Transverse colon (tissue), 4 donors: Measurements from ENCODE around the gene PDE8B. TPM values are rescaled to one million over a fixed set of nuclear protein-coding genes. Genes with fewer than 3 reads are reported as not detected.

Experiments
- DNase-seq: peaks from one replicate; pipeline ENCODE4 v3.0.0-alpha.2; 2019
- H3K27ac ChIP-seq, 4 donors: fragments of 200-600 bp; sonication (generic); 2 replicates each; pipeline ENCODE4 v1.5.1; 2016 to 2018; ENCODE audit warnings: inconsistent platforms in 4 of 4
- H3K27me3 ChIP-seq: fragments of 200-600 bp; sonication (generic); 2 replicates; pipeline ENCODE4 v1.5.1; 2017; ENCODE audit warnings: inconsistent platforms
- H3K36me3 ChIP-seq, 4 donors: fragments of 200-600 bp; sonication (generic); 2 replicates each; pipeline ENCODE4 v1.5.1; 2017 to 2019; ENCODE audit warnings: inconsistent platforms in 4 of 4
- H3K4me1 ChIP-seq, 4 donors: fragments of 200-600 bp; sonication (generic); 2 replicates each; pipeline ENCODE4 v1.5.1; 2017 to 2020; ENCODE audit warnings: inconsistent platforms in 4 of 4
- H3K4me3 ChIP-seq, 4 donors: fragments of 200-600 bp; sonication (generic); 1 replicate in 1 of 4; 2 replicates in 3 of 4; pipeline versions ENCODE4 v1.5.1 to v1.6.1; 2017 to 2019; ENCODE audit warnings: inconsistent platforms in 4 of 4
- H3K9me3 ChIP-seq, 2 donors: fragments of 200-600 bp; sonication (generic); 2 replicates each; pipeline ENCODE4 v1.5.1; 2017 to 2019; ENCODE audit warnings: inconsistent platforms in 2 of 2
- EP300 ChIP-seq: sonication (generic); formaldehyde crosslinking; IDR thresholded peaks from one replicate; pipeline ENCODE4 v1.6.1; 2017; ENCODE audit warnings: antibody characterized with exemption, low read depth
- POLR2A ChIP-seq: fragments of 450-650 bp; IDR thresholded peaks from one replicate; pipeline ENCODE4 v1.6.1; 2016; ENCODE audit warnings: antibody characterized with exemption, mild to moderate bottlenecking, moderate library complexity
- POLR2AphosphoS5 ChIP-seq, 3 donors: sonication (generic); formaldehyde crosslinking; IDR thresholded peaks; one replicate each; pipeline ENCODE4 v1.6.1; 2016; ENCODE audit warnings: antibody characterized with exemption in 3 of 3
- whole genome bisulfite sequencing, 2 donors: methylation state at CpG; one replicate each; pipeline ENCODE4 v1.1.5; 2018; ENCODE audit warnings: low coverage in 1 of 2; 5-methylcytosine and 5-hydroxymethylcytosine counted together
- in situ Hi-C, 4 donors: fragments of 200-750 bp; cut with MboI; loops; one replicate each; pipeline versions ENCODE4 v1.15.0 to v1.15.1; 2017; ENCODE audit warnings: low sequenced_read_pairs in 3 of 4, low pct_ligation_motif_present in 1 of 4, low pct_unique_long_range_greater_than_20kb in 1 of 4
- intact Hi-C: fragments of 100-400 bp; cut with DNase I; formaldehyde crosslinking; loops from one replicate; pipeline ENCODE4 v1.15.1; 2023; ENCODE audit warnings: low total_unique reads
- total RNA-seq, 4 donors: library from RNA; depleted of rRNA; stranded (reverse); fragments of >200 nt; gene quantifications; one replicate each; pipeline ENCODE4 v1.1.0, GENCODE V29; 2016
- TF ChIP-seq, protein P1 (sequence below), 5 experiments: fragments of 200-600 bp in 3 of 5; fragments of 450-650 bp in 2 of 5; sonication (generic) in 3 of 5; IDR thresholded peaks; 1 replicate in 2 of 5; 2 replicates in 3 of 5; pipeline ENCODE4 v1.5.1; 2016 to 2017; ENCODE audit warnings: antibody characterized with exemption in 5 of 5, inconsistent platforms in 3 of 5, mild to moderate bottlenecking in 2 of 5, moderate library complexity in 1 of 5

Gene PDE8B
- total RNA-seq, 4 donors from 2014 or later: 0.40 to 22.4 (median 1.2) TPM

DNA sequence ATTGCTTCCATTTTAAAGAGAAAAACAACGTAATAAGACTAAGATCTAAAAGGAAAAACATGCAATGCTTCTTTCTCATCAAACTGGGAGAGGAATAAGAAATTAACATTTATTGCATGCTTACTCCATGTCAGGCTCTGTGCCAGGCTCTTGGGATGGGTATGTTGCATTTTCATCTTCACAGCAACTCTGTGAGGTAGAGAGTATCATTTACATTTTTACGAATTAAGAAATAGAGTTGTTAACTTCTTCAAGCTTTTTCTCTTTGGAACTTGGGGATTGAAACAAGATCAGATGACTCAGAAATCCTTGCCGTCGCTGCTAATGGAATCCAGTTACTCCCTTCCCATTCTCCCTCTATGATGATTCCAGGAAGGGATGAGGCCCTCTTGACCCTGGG is 39.5 kb downstream of the PDE8B start:
- WGBS, 2 donors: 73 to 84% methylated on average over 4 of the region's 4 CpGs
- Histone ChIP-seq H3K27me3 (no peaks in the 10 kb centered on the region), H3K36me3 (no peaks in the 10 kb centered on the region), H3K9me3 (no peaks in the 10 kb centered on the region), H3K4me1 (no peaks in the 10 kb centered on the region), H3K4me3 (no peak overlapping the region), H3K27ac (no peak overlapping the region)
- intact Hi-C loops (no loop called here), in situ Hi-C loops (no loop called here)
- no peak for DNase-seq
- TF ChIP-seq POLR2AphosphoS5 (IDR thresholded peaks at IDR 0.05) (no peak), POLR2A (no peak), EP300 (no peak)
- TF ChIP-seq, protein P1, sequence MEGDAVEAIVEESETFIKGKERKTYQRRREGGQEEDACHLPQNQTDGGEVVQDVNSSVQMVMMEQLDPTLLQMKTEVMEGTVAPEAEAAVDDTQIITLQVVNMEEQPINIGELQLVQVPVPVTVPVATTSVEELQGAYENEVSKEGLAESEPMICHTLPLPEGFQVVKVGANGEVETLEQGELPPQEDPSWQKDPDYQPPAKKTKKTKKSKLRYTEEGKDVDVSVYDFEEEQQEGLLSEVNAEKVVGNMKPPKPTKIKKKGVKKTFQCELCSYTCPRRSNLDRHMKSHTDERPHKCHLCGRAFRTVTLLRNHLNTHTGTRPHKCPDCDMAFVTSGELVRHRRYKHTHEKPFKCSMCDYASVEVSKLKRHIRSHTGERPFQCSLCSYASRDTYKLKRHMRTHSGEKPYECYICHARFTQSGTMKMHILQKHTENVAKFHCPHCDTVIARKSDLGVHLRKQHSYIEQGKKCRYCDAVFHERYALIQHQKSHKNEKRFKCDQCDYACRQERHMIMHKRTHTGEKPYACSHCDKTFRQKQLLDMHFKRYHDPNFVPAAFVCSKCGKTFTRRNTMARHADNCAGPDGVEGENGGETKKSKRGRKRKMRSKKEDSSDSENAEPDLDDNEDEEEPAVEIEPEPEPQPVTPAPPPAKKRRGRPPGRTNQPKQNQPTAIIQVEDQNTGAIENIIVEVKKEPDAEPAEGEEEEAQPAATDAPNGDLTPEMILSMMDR (IDR thresholded peaks at IDR 0.05): no peak

DNA sequence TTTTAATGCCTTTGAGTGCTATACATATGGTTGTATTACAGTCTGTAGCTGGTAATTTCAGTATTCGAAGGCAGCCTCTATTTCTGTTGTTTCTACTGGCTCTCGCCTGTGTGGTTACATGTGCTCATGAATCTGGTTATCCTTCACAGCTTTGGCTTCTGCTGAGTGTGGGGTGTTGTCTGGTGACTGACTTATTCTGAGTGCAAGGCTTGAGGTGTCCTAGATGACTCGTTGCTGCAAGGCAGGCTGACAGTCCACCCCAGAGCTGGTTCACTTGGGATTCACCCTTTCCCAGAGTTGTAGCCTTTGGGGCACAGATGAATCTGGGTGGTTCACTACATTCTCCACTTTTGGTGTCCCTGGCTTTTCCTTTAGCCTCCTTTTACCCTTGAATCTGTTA is 41.4 kb downstream of the PDE8B start:
- in situ Hi-C loops: no loop called here
- no peak for DNase-seq
- Histone ChIP-seq H3K4me3 (no peak overlapping the region), H3K36me3 (no peaks in the 10 kb centered on the region), H3K4me1 (no peaks in the 10 kb centered on the region), H3K27ac (no peak overlapping the region), H3K9me3 (no peaks in the 10 kb centered on the region), H3K27me3 (no peaks in the 10 kb centered on the region)
- TF ChIP-seq, protein P1 (IDR thresholded peaks at IDR 0.05): no peak
- TF ChIP-seq EP300 (no peak), POLR2A (no peak), POLR2AphosphoS5 (IDR thresholded peaks at IDR 0.05) (no peak)
- 50 to 74% methylated on average over 1 to 3 of the region's 3 CpGs for WGBS, 2 donors
- intact Hi-C loops: no loop called here

DNA sequence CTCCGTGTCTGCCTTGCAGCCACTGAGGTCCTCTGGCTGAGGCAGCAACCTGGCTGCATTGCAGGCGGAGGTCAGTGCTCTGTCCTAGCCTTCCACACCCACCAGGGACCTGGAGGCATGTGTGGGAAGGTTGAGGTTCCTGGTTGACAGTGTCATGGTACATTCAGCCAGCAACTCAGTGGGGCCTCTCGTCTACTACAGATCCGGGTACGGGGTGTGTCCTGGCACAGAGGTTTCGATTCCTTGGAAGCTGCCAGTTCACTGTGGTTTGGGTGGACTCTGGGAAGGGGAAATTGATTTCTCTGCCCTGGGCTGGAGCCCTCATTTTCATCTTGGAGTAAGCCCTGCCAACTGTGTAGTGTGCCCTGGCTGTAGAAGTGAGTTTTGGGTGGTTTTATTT is 45.1 kb downstream of the PDE8B start:
- no peaks in the 10 kb centered on the region for H3K36me3 ChIP-seq
- H3K27me3 ChIP-seq: no peaks in the 10 kb centered on the region
- TF ChIP-seq, protein P1 (IDR thresholded peaks at IDR 0.05): no peak
- TF ChIP-seq POLR2A (no peak), POLR2AphosphoS5 (IDR thresholded peaks at IDR 0.05) (no peak), EP300 (no peak)
- in situ Hi-C loops (no loop called here), intact Hi-C loops (no loop called here)
- DNase-seq: peak; percentile 13
- no peaks in the 10 kb centered on the region for H3K4me1 ChIP-seq
- 66% methylated on average over 6 of the region's 6 CpGs; no CpG with 5 or more reads in 1 of the 2 donors for WGBS, 2 donors
- H3K4me3 ChIP-seq: no peak overlapping the region
- no peaks in the 10 kb centered on the region for H3K9me3 ChIP-seq
- H3K27ac ChIP-seq: no peak overlapping the region

DNA sequence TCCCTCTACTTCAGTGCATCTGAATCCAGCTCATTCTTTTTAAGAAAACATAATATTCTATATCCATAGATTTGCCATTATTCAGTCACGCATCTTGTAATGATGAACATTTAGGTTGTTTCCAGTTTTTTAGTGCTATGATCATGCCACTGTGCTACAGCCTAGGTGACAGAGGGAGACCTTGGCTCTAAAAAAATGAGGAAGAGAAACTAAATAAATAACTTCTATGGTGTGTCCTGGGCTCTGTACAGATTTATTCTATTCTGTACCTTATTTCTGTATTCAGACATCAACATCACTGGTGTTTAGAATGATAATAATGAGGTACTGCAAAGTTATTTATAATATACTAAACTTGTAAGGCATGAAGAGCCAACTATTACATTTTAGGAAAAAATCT is 45.9 kb downstream of the PDE8B start:
- no peaks in the 10 kb centered on the region for H3K9me3 ChIP-seq
- in situ Hi-C loops: no loop called here
- H3K27me3 ChIP-seq: no peaks in the 10 kb centered on the region
- H3K36me3 ChIP-seq: no peaks in the 10 kb centered on the region
- H3K4me3 ChIP-seq: no peak overlapping the region
- WGBS, 2 donors: 82 to 93% methylated on average over 1 of the region's 1 CpG
- TF ChIP-seq, protein P1 (IDR thresholded peaks at IDR 0.05): no peak
- TF ChIP-seq EP300 (no peak), POLR2AphosphoS5 (IDR thresholded peaks at IDR 0.05) (no peak), POLR2A (no peak)
- H3K4me1 ChIP-seq: no peaks in the 10 kb centered on the region
- no peak for DNase-seq
- intact Hi-C loops: no loop called here
- H3K27ac ChIP-seq: no peak overlapping the region
